ENCODE data around the gene SHLD3. TPM values are rescaled to one million over a fixed set of nuclear protein-coding genes. Genes with fewer than 3 reads are reported as not detected.
"Not testable (repeated sequence)": the region's sequence is repeated elsewhere in the genome, so short reads cannot be mapped to it uniquely, and the experiment has no call there.

Gene SHLD3

GRCh38 chr5:65674749-65675148, 49.9 kb downstream of the SHLD3 start:
- Histone ChIP-seq H3K9ac (ENCODE audit: low read length) (no peak overlapping the region), H3K4me3 (ENCODE audit: insufficient read depth in 1 of 2, low read depth in 1 of 2, low read length in 2 of 2) (no peak overlapping the region), H2AFZ (ENCODE audit: low read depth, low read length) (no peak overlapping the region), H2BK15ac (ENCODE audit: low read depth, poor library complexity, severe bottlenecking) (no peak overlapping the region), H4K91ac (ENCODE audit: low read length) (no peak overlapping the region), H3K4me1 (ENCODE audit: control insufficient read depth, insufficient read depth, low read depth, low read length) (no peaks in the 10 kb centered on the region), H3K36me3 (ENCODE audit: control insufficient read depth in 1 of 2, insufficient read depth in 2 of 2, low read depth in 1 of 2, low read length in 2 of 2) (peaks cover 3 to 38% of the 10 kb centered on the region in 2 experiments), H4K8ac (ENCODE audit: low read length) (no peak overlapping the region), H2BK5ac (ENCODE audit: low read depth, low read length, poor library complexity, severe bottlenecking) (no peak overlapping the region), H3K9me3 (ENCODE audit: control insufficient read depth, low read length) (no peaks in the 10 kb centered on the region), H3K27ac (ENCODE audit: low read length, poor library complexity, severe bottlenecking) (no peak overlapping the region), H3K23ac (ENCODE audit: low read length in 2 of 2) (no peak overlapping the region), H3K4ac (ENCODE audit: low read depth in 1 of 2, low read length in 2 of 2) (no peak overlapping the region), H2BK12ac (ENCODE audit: low read length in 2 of 2) (no peak overlapping the region), H3K27me3 (ENCODE audit: control insufficient read depth in 1 of 2, insufficient read depth in 1 of 2, low read length in 2 of 2) (no peaks in the 10 kb centered on the region), H2BK120ac (ENCODE audit: low read depth, low read length) (no peak overlapping the region), H3K79me1 (replicated peaks; ENCODE audit: low read length, poor library complexity, severe bottlenecking) (no peaks in the 10 kb centered on the region), H3K4me2 (ENCODE audit: low read length, poor library complexity, severe bottlenecking) (no peak overlapping the region), H3K18ac (ENCODE audit: low read depth in 1 of 2, low read length in 2 of 2) (no peak overlapping the region), H2AK5ac (ENCODE audit: low read length, severe bottlenecking) (no peak overlapping the region), H3K14ac (ENCODE audit: low read length in 2 of 2) (no peak overlapping the region)
- DNase-seq, result peak; percentile 12

GRCh38 chr5:65676056-65676455, 51.2 kb downstream of the SHLD3 start:
- 93% methylated on average over 2 of the region's 3 CpGs for whole genome bisulfite sequencing
- H4K8ac ChIP-seq (ENCODE audit: low read length), result not testable (repeated sequence)

More at GRCh38 chr5:65676056-65676455, 51.2 kb downstream of the SHLD3 start:
- H3K23ac ChIP-seq (ENCODE audit: low read length in 2 of 2); H3K4me3 ChIP-seq (ENCODE audit: insufficient read depth in 1 of 2, low read depth in 1 of 2, low read length in 2 of 2); H3K9me3 ChIP-seq (ENCODE audit: control insufficient read depth, low read length); H2BK12ac ChIP-seq (ENCODE audit: low read length in 2 of 2); H3K4me1 ChIP-seq (ENCODE audit: control insufficient read depth, insufficient read depth, low read depth, low read length); H3K79me1 ChIP-seq (replicated peaks; ENCODE audit: low read length, poor library complexity, severe bottlenecking); H3K27ac ChIP-seq (ENCODE audit: low read length, poor library complexity, severe bottlenecking); H2BK5ac ChIP-seq (ENCODE audit: low read depth, low read length, poor library complexity, severe bottlenecking); H4K91ac ChIP-seq (ENCODE audit: low read length); H3K9ac ChIP-seq (ENCODE audit: low read length); H3K27me3 ChIP-seq (ENCODE audit: control insufficient read depth in 1 of 2, insufficient read depth in 1 of 2, low read length in 2 of 2); H2BK120ac ChIP-seq (ENCODE audit: low read depth, low read length); H2AFZ ChIP-seq (ENCODE audit: low read depth, low read length); H3K4ac ChIP-seq (ENCODE audit: low read depth in 1 of 2, low read length in 2 of 2); H3K14ac ChIP-seq (ENCODE audit: low read length in 2 of 2); H3K4me2 ChIP-seq (ENCODE audit: low read length, poor library complexity, severe bottlenecking); H2BK15ac ChIP-seq (ENCODE audit: low read depth, poor library complexity, severe bottlenecking); H3K18ac ChIP-seq (ENCODE audit: low read depth in 1 of 2, low read length in 2 of 2); H2AK5ac ChIP-seq (ENCODE audit: low read length, severe bottlenecking); DNase-seq: not testable (repeated sequence)
- peaks cover 3 to 38% of the 10 kb centered on the region in 2 experiments for H3K36me3 ChIP-seq (ENCODE audit: control insufficient read depth in 1 of 2, insufficient read depth in 2 of 2, low read depth in 1 of 2, low read length in 2 of 2)

Small RNA genes lying within 50 kb of the gene (small RNA-seq; reads per million reads assigned to genes)
- not detected for gene RNU6-540P (ENCODE audit: low read depth)

All from mesenchymal stem cell (in vitro differentiated cells and primary cell).